Adrenal gland (tissue), 12 donors: ENCODE data around the gene SLC15A3. TPM values are rescaled to one million over a fixed set of nuclear protein-coding genes. Genes with fewer than 3 reads are reported as not detected.
A peak's percentile ranks its signal among the peaks of the same experiment; 100 is the strongest.

Source experiments
- DNase-seq, 7 donors: peaks; one replicate each; pipeline ENCODE4 v3.0.0-alpha.2; 2019 to 2020
- H3K27ac ChIP-seq, 5 donors: fragments of 200-600 bp; sonication (generic) in 4 of 5; 1 replicate in 3 of 5; 2 replicates in 2 of 5; pipeline versions ENCODE4 v1.5.1 to v1.8.0; 2016 to 2020; ENCODE audit warnings: mild to moderate bottlenecking in 1 of 5
- H3K27me3 ChIP-seq: fragments of 200-600 bp; 2 replicates; pipeline ENCODE4 v1.8.0; 2021
- H3K36me3 ChIP-seq, 2 donors: fragments of 200-600 bp; replicated peaks in 1 of 2; 1 replicate in 1 of 2; 2 replicates in 1 of 2; pipeline versions ENCODE4 v1.5.1 to v1.8.0; 2018 to 2022
- H3K4me1 ChIP-seq, 2 donors: fragments of 200-600 bp; replicated peaks in 1 of 2; 1 replicate in 1 of 2; 2 replicates in 1 of 2; pipeline versions ENCODE4 v1.5.1 to v1.8.0; 2018 to 2021
- H3K4me3 ChIP-seq, 4 donors: fragments of 200-600 bp; sonication (generic) in 3 of 4; one replicate each; pipeline ENCODE4 v1.5.1; 2016 to 2018
- H3K9me3 ChIP-seq, 3 donors: fragments of 200-600 bp; sonication (generic) in 1 of 3; replicated peaks in 1 of 3; 1 replicate in 2 of 3; 2 replicates in 1 of 3; pipeline versions ENCODE4 v1.5.1 to v1.8.0; 2016 to 2021
- POLR2A ChIP-seq, 2 donors: fragments of 450-650 bp; IDR thresholded peaks; one replicate each; pipeline ENCODE4 v1.6.1; 2017; ENCODE audit warnings: antibody characterized with exemption in 2 of 2, mild to moderate bottlenecking in 2 of 2, moderate library complexity in 1 of 2
- WGBS, 4 donors: extraction: QIAGEN DNeasy Blood & Tissue Kit in 2 of 4; methylation state at CpG; one replicate each; pipeline versions ENCODE4 v1.1.5 to v1.1.7; 2013 to 2017; 5-methylcytosine and 5-hydroxymethylcytosine counted together
- intact Hi-C, 2 donors: fragments of 100-400 bp; cut with DNase I; formaldehyde crosslinking; loops; one replicate each; pipeline versions ENCODE4 v1.14.1 to v1.15.0; 2022 to 2023
- polyA plus RNA-seq, 3 donors: library from polyadenylated mRNA; stranded (reverse); fragments of 200-250 nt in 2 of 3; fragments of 350-450 nt in 1 of 3; fragmentation: Illumina TruSeq in 1 of 3; extraction: RNeasy Lipid Tissue Mini Kit (QIAGEN cat#74804) in 1 of 3; gene quantifications; one replicate each; pipeline ENCODE4 v1.2.3, GENCODE V29; 2013 to 2014
- total RNA-seq, 9 donors: library from RNA; depleted of rRNA in 4 of 9; stranded (reverse); fragments of >200 nt in 4 of 9; fragments of 120-200 nt in 1 of 9; fragmentation: NEBNext Ultra II Directional in 1 of 9; extraction: Animal tissue kit (Norgen Biotek cat#: 25700) in 1 of 9; gene quantifications; one replicate each; pipeline versions ENCODE4 v1.1.0 to v1.2.4, GENCODE V29; 2013 to 2023
- TF ChIP-seq, protein P1 (sequence below), 6 experiments: fragments of 450-650 bp in 4 of 6; fragments of 200-600 bp in 2 of 6; sonication (generic) in 1 of 6; IDR thresholded peaks; 1 replicate in 5 of 6; 2 replicates in 1 of 6; pipeline versions ENCODE4 v1.5.1 to v1.8.0; 2016 to 2021; ENCODE audit warnings: antibody characterized with exemption in 6 of 6, mild to moderate bottlenecking in 2 of 6, moderate library complexity in 1 of 6
- donor health status: healthy with polysubstance abuse.
- donor health status: Bipolar disorder and iron deficiency.
- donor health status: DM: yes; HTN: yes; CAD: no.
- donor health status: DM: no; HTN: no; CAD: no.
- donor health status: DM: no; HTN: no; CAD: no.
- donor health status: DM: yes; HTN: yes; CAD: no.

Gene SLC15A3
- total and polyA plus RNA-seq, 12 donors: 6.7 to 57.7 (median 31.0) TPM

DNA sequence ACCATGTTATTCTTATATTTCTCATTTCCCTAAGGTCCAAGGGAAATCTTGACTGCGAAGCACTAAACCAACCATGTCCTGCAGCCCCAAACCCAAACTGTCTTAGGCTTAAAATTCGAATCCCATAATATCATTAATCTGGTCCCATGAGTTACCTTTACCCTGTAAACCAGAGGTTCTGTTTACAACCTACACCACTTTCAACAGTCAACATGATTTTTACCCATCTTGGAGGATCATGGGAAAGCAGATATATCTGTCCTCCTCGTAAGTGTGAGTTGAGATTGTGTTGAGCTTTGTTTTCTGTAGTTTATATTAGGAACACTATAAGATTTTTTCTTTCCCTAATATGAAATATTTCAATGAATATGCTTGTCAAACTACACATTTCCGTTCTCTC lies 52.0 kb downstream of the SLC15A3 start:
- Histone ChIP-seq H3K27ac (no peak overlapping the region), H3K4me3 (no peak overlapping the region), H3K9me3 (no peaks in the 10 kb centered on the region), H3K27me3 (no peaks in the 10 kb centered on the region), H3K4me1 (peaks cover 9 to 14% of the 10 kb centered on the region in 2 donors), H3K36me3 (peaks cover 0 to 86% of the 10 kb centered on the region in 2 donors)
- TF ChIP-seq, protein P1, sequence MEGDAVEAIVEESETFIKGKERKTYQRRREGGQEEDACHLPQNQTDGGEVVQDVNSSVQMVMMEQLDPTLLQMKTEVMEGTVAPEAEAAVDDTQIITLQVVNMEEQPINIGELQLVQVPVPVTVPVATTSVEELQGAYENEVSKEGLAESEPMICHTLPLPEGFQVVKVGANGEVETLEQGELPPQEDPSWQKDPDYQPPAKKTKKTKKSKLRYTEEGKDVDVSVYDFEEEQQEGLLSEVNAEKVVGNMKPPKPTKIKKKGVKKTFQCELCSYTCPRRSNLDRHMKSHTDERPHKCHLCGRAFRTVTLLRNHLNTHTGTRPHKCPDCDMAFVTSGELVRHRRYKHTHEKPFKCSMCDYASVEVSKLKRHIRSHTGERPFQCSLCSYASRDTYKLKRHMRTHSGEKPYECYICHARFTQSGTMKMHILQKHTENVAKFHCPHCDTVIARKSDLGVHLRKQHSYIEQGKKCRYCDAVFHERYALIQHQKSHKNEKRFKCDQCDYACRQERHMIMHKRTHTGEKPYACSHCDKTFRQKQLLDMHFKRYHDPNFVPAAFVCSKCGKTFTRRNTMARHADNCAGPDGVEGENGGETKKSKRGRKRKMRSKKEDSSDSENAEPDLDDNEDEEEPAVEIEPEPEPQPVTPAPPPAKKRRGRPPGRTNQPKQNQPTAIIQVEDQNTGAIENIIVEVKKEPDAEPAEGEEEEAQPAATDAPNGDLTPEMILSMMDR (IDR thresholded peaks at IDR 0.05): no peak
- TF ChIP-seq POLR2A (IDR thresholded peaks at IDR 0.05): no peak
- no peak for DNase-seq
- 70 to 81% (median 79%) methylated on average over 4 of the region's 4 CpGs for WGBS, 4 donors
- intact Hi-C loops: loop anchor here in 1 of 2 donors (5.0 kb wide), 1 partner anchor 68 kb away; no protein-coding TSS in a partner anchor

DNA sequence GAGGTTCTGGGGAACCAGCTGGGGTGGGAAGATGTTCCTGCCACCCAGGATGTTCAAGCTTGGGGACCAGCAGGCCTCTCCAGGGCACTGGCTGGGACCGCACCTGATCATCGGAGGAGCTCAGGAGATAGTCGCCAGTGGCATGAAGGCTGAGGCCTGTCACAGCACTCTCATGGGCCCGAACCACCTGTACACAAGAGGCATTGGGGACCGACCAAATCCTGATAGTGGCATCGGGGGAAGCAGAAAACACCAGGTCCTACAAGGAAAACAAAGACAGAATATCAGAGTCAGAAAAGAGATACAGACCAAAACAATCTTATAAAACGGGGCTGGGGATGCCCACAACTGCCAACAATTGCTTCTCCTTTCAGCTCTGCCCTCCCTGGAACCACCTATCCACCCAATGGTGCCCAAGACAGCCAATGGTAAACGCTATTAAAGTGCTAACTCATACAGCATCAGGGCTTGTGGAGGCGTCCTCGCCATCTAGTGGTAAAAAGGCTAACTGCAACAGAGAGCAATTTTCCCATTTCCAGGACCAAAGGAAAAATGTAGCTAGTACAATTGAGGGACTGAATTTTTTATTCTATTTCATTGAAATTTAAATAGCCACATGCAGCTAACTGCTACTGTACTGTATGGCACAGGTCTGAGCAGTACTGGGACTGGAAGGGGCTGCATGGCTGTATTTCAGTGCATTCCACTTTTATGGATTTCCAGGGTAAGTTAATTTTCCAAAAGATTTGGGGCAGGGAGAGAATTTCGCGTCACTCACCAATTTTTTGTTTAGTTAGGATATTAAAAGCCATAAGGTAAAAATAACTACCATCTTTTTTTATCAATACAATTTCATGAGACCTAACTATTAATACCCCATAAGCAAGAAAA lies 52.7 kb downstream of the SLC15A3 start:
- Histone ChIP-seq H3K27me3 (no peaks in the 10 kb centered on the region), H3K4me3 (no peak overlapping the region), H3K4me1 (peaks cover 3 to 7% of the 10 kb centered on the region in 2 donors), H3K36me3 (peaks cover 0 to 92% of the 10 kb centered on the region in 2 donors), H3K9me3 (no peaks in the 10 kb centered on the region), H3K27ac (peak overlapping the region in 2 of 5 donors; percentile 3 to 40)
- WGBS, 4 donors: 58 to 60% (median 59%) methylated on average over 12 of the region's 12 CpGs
- intact Hi-C loops: loop anchor here in 1 of 2 donors (5.0 kb wide), 1 partner anchor 67 kb away; no protein-coding TSS in a partner anchor
- TF ChIP-seq POLR2A (IDR thresholded peaks at IDR 0.05): no peak
- TF ChIP-seq, protein P1 (IDR thresholded peaks at IDR 0.05): peak; percentile 86 to 96 (median 91)
- peak in 5 of 7 donors; percentile 28 to 76 (median 54) for DNase-seq

DNA sequence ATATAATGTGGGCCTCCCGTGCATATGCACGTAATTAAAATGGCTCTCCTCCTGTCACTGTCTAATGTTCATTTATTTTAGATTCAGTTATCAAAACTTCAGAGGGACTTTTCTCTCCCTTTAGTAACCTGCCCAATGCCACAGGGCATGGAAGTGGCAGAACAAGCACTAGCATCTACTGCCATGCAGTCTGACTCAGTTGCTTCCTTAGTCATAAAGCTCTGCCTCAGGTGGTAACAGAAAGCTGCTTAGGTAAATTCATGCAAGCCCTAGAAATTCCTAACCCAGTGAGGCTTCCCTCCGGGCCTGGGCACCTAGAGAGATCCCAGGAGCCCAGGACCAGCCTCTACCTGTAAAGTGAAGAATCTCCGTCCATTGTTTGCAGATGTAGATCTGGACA lies 54.5 kb downstream of the SLC15A3 start:
- no peaks in the 10 kb centered on the region for H3K4me1 ChIP-seq
- peaks cover 0 to 97% of the 10 kb centered on the region in 2 donors for H3K36me3 ChIP-seq
- peak in 1 of 7 donors; percentile 25 for DNase-seq
- no peak overlapping the region for H3K4me3 ChIP-seq
- 86 to 93% (median 91%) methylated on average over 4 of the region's 4 CpGs for WGBS, 4 donors
- no peaks in the 10 kb centered on the region for H3K9me3 ChIP-seq
- no peak for TF ChIP-seq POLR2A (IDR thresholded peaks at IDR 0.05)
- TF ChIP-seq, protein P1 (IDR thresholded peaks at IDR 0.05): no peak
- intact Hi-C loops: loop anchor here in 1 of 2 donors (5.0 kb wide), 1 partner anchor 65 kb away; no protein-coding TSS in a partner anchor
- no peak overlapping the region for H3K27ac ChIP-seq
- H3K27me3 ChIP-seq: no peaks in the 10 kb centered on the region

DNA sequence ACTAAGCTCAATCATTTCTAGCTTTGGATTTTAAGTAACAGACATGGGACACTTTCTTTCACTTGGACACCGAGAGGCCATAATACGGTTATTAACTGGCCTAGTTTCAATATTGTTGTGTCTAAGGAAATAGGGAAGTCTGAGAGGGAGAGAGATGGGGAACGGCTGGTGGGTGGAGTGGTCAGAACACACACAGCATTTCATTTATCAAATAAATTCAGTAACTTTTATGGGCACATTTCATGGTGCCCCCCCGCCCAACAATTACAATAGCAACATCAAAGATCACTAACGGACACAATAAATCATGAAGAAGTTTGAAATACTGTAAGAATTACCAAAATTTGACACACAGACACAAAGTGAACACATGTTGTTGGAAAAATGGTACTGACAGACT lies 56.3 kb downstream of the SLC15A3 start:
- Histone ChIP-seq H3K4me1 (peaks cover 0 to 4% of the 10 kb centered on the region in 2 donors), H3K27ac (no peak overlapping the region), H3K36me3 (peaks cover 0 to 88% of the 10 kb centered on the region in 2 donors), H3K9me3 (no peaks in the 10 kb centered on the region), H3K27me3 (no peaks in the 10 kb centered on the region), H3K4me3 (no peak overlapping the region)
- intact Hi-C loops: loop anchor here in 1 of 2 donors (5.0 kb wide), 1 partner anchor 63 kb away; no protein-coding TSS in a partner anchor
- 85 to 90% (median 86%) methylated on average over 5 of the region's 5 CpGs for WGBS, 4 donors
- peak in 1 of 7 donors; percentile 35 for DNase-seq
- TF ChIP-seq POLR2A (IDR thresholded peaks at IDR 0.05): no peak
- TF ChIP-seq, protein P1 (IDR thresholded peaks at IDR 0.05): no peak
